ENCODE data around the gene NCOA6.

The NCOA6 gene

DNA sequence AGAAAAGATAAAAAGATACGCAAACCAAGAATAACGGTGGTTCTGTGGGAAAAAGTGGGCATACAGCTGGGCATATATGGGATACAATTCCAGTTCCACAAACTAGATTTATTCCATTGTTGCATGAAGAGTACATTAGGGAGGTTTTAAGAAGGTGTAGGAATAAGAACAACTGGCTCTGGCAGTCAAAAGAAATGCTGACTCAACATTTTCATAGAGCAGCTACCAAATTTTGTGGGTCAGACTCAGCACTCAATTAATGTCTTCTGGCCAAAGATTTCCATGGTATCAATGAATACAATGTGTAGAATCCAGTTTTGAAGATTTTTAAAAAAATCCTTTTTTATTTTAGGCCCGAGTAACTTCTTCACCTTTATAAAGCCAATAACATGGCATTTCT is 81.1 kb downstream of the NCOA6 start:
- Histone ChIP-seq H3K9me3 (replicated peaks; ENCODE audit: insufficient read depth, low read length) (no peaks in the 10 kb centered on the region), H3K36me3 (replicated peaks; ENCODE audit: insufficient read depth, low read length) (0 out of 2 replicates have a peak, but pooled peaks cover 3% of the 10 kb centered on the region), H2AFZ (ENCODE audit: low read length) (no peak overlapping the region), H3F3A (ENCODE audit: insufficient read depth, low read length) (no peaks in the 10 kb centered on the region), H3K27me3 (replicated peaks; ENCODE audit: insufficient read depth, low read length) (no peaks in the 10 kb centered on the region), H3K4me2 (ENCODE audit: low read depth, low read length) (no peak overlapping the region), H3K79me2 (ENCODE audit: low read length) (no peaks in the 10 kb centered on the region), H4K20me1 (ENCODE audit: insufficient read depth, low read length) (0 out of 2 replicates have a peak, but pooled peaks cover 3% of the 10 kb centered on the region), H3K9ac (ENCODE audit: low read length) (no peak overlapping the region), H3K9me2 (replicated peaks; ENCODE audit: insufficient read depth, low read length) (no peaks in the 10 kb centered on the region), H3K4me3 (ENCODE audit: low read length) (no peak overlapping the region), H3K27ac (ENCODE audit: low read length) (no peak overlapping the region), H3K4me1 (ENCODE audit: low read length) (no peaks in the 10 kb centered on the region)
- TF ChIP-seq, protein P1, sequence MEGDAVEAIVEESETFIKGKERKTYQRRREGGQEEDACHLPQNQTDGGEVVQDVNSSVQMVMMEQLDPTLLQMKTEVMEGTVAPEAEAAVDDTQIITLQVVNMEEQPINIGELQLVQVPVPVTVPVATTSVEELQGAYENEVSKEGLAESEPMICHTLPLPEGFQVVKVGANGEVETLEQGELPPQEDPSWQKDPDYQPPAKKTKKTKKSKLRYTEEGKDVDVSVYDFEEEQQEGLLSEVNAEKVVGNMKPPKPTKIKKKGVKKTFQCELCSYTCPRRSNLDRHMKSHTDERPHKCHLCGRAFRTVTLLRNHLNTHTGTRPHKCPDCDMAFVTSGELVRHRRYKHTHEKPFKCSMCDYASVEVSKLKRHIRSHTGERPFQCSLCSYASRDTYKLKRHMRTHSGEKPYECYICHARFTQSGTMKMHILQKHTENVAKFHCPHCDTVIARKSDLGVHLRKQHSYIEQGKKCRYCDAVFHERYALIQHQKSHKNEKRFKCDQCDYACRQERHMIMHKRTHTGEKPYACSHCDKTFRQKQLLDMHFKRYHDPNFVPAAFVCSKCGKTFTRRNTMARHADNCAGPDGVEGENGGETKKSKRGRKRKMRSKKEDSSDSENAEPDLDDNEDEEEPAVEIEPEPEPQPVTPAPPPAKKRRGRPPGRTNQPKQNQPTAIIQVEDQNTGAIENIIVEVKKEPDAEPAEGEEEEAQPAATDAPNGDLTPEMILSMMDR (IDR thresholded peaks at IDR 0.05; ENCODE audit: low read length), result no peak
- no peak for TF ChIP-seq EZH2 (optimal IDR thresholded peaks at IDR 0.05; ENCODE audit: low read depth, low read length)
- no peak for TF ChIP-seq EZH2phosphoT487 (IDR thresholded peaks at IDR 0.05; ENCODE audit: low read length)
- DNase-seq, result no peak

DNA sequence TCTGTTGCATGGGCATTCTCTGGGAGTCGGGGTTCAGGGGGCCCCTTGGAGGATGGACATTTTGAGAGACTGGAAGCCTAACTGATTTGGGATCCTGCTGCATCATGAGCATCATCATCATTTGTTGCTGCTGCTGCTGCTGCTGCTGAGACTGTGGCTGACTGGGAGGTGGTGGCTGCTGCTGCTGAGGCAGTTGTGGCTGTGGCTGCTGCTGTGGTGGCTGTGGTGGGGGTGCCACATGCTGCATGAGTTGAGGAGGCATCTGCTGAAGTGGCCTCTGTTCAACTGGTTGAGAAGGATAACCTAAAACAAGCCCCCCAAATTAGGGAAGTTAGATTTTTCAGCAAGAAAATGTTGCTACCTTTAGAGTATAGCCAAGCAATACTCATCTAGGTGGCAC is 82.4 kb downstream of the NCOA6 start:
- no peak overlapping the region for H2AFZ ChIP-seq (ENCODE audit: low read length)
- H3K9me2 ChIP-seq (replicated peaks; ENCODE audit: insufficient read depth, low read length), result no peaks in the 10 kb centered on the region
- H3K36me3 ChIP-seq (replicated peaks; ENCODE audit: insufficient read depth, low read length), result 0 out of 2 replicates have a peak, but pooled peaks cover 3% of the 10 kb centered on the region
- no peaks in the 10 kb centered on the region for H3K4me1 ChIP-seq (ENCODE audit: low read length)
- H4K20me1 ChIP-seq (ENCODE audit: insufficient read depth, low read length), result 0 out of 2 replicates have a peak, but pooled peaks cover 3% of the 10 kb centered on the region
- no peak overlapping the region for H3K4me2 ChIP-seq (ENCODE audit: low read depth, low read length)
- H3K27ac ChIP-seq (ENCODE audit: low read length), result no peak overlapping the region
- H3K27me3 ChIP-seq (replicated peaks; ENCODE audit: insufficient read depth, low read length), result no peaks in the 10 kb centered on the region
- H3K9ac ChIP-seq (ENCODE audit: low read length), result no peak overlapping the region
- no peaks in the 10 kb centered on the region for H3K9me3 ChIP-seq (replicated peaks; ENCODE audit: insufficient read depth, low read length)
- H3F3A ChIP-seq (ENCODE audit: insufficient read depth, low read length), result no peaks in the 10 kb centered on the region
- TF ChIP-seq, protein P1 (IDR thresholded peaks at IDR 0.05; ENCODE audit: low read length), result no peak
- no peak for TF ChIP-seq EZH2 (optimal IDR thresholded peaks at IDR 0.05; ENCODE audit: low read depth, low read length)
- TF ChIP-seq EZH2phosphoT487 (IDR thresholded peaks at IDR 0.05; ENCODE audit: low read length), result no peak
- no peak overlapping the region for H3K4me3 ChIP-seq (ENCODE audit: low read length)
- no peak for DNase-seq
- no peaks in the 10 kb centered on the region for H3K79me2 ChIP-seq (ENCODE audit: low read length)

DNA sequence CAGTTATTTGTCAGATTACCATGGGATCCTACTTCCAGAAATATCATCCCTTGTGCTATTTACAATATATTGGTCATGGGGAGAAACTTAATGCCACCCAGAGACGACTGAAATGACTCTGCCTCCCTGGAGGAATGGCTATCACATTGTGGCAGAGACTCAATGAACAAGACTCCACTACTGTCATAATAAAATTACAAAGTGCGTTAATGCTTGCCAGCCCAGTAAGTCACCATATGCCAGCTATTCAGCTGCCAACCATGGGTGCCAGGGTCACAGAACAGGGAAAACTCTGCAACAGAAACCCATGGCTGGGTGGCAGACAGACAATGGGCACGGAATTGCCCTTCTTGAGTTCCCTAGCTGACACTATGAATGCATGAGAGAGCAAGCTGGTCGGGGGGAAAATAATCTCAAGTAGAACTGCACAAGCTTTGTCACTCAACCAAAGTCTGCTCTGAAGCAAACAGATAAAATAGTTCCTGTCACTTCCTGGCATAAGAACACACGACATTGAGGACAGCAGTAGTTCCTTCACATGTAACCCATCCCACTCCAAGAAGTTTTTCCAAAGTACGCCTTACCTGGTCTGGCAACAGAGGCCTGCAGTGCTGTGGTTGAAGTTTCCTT is 89.2 kb downstream of the NCOA6 start:
- TF ChIP-seq, protein P1 (IDR thresholded peaks at IDR 0.05; ENCODE audit: low read length), result no peak
- TF ChIP-seq EZH2phosphoT487 (IDR thresholded peaks at IDR 0.05; ENCODE audit: low read length), result no peak
- TF ChIP-seq EZH2 (optimal IDR thresholded peaks at IDR 0.05; ENCODE audit: low read depth, low read length), result no peak
- Histone ChIP-seq H3K4me3 (ENCODE audit: low read length) (no peak overlapping the region), H3K9me3 (replicated peaks; ENCODE audit: insufficient read depth, low read length) (no peaks in the 10 kb centered on the region), H3K79me2 (ENCODE audit: low read length) (no peaks in the 10 kb centered on the region), H3F3A (ENCODE audit: insufficient read depth, low read length) (no peaks in the 10 kb centered on the region), H3K4me2 (ENCODE audit: low read depth, low read length) (no peak overlapping the region), H3K27me3 (replicated peaks; ENCODE audit: insufficient read depth, low read length) (no peaks in the 10 kb centered on the region), H3K9me2 (replicated peaks; ENCODE audit: insufficient read depth, low read length) (no peaks in the 10 kb centered on the region), H3K9ac (ENCODE audit: low read length) (no peak overlapping the region), H3K36me3 (replicated peaks; ENCODE audit: insufficient read depth, low read length) (no peaks in the 10 kb centered on the region), H4K20me1 (ENCODE audit: insufficient read depth, low read length) (no peaks in the 10 kb centered on the region), H3K4me1 (ENCODE audit: low read length) (no peaks in the 10 kb centered on the region), H3K27ac (ENCODE audit: low read length) (no peak overlapping the region), H2AFZ (ENCODE audit: low read length) (no peak overlapping the region)
- no peak for DNase-seq

Measured in MM.1S (cell line).